Left cardiac atrium (tissue), 4 donors: Measurements from ENCODE around the gene UIMC1. TPM values are rescaled to one million over a fixed set of nuclear protein-coding genes. Genes with fewer than 3 reads are reported as not detected.
"Not testable (repeated sequence)": the region's sequence is repeated elsewhere in the genome, so short reads cannot be mapped to it uniquely, and the experiment has no call there.

Source experiments
- ATAC-seq, 2 donors: fragments of 200-7000 bp; cut with Tn5 transposase; one replicate each; pipeline ENCODE4 v1.9.1; 2020; ENCODE audit warnings: mild to moderate bottlenecking in 2 of 2, moderate library complexity in 2 of 2
- DNase-seq: peaks from one replicate; pipeline ENCODE4 v3.0.0-alpha.2; 2020
- intact Hi-C, 2 donors: fragments of 100-400 bp; cut with DNase I; formaldehyde crosslinking; loops; one replicate each; pipeline versions ENCODE4 v1.14.1 to v1.15.1; 2022 to 2023
- total RNA-seq, 2 donors: library from RNA; stranded (reverse); fragmentation: NEBNext Ultra II Directional; extraction: Animal tissue kit (Norgen Biotek cat#: 25700); gene quantifications; one replicate each; pipeline ENCODE4 v1.2.1, GENCODE V29; 2021
- donor health status: DM: no; HTN: yes; CAD: no.
- donor health status: DM: no; HTN: yes; CAD: no; lungs with severe emphysema.
- donor health status: DM: yes; HTN: yes; CAD: no.
- donor health status: Dilated cardiomyopathy.

Gene UIMC1
- total RNA-seq, 2 donors from 2014 or later = 25.4 to 32.1 TPM

DNA sequence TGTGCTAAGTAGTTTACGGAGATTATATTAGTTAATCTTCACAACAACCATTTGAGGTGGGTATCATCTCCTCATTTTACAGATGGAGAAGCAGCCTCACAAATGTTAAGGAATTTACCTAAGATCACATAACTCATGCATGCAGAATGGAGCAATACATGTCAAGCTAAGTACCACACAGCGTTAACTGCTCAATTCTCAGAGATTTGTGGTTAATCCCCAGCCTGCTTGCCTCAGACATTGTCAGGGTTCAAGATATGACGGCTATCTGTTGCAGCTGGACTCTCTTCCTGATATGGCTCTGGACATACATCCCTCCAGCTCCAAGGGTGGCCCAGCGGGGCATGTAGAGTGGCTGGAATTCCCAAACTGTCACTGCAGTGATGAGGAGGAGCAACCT lies 8.6 kb upstream of the UIMC1 start:
- intact Hi-C loops = no loop called here
- no peak for DNase-seq
- no peak for ATAC-seq

DNA sequence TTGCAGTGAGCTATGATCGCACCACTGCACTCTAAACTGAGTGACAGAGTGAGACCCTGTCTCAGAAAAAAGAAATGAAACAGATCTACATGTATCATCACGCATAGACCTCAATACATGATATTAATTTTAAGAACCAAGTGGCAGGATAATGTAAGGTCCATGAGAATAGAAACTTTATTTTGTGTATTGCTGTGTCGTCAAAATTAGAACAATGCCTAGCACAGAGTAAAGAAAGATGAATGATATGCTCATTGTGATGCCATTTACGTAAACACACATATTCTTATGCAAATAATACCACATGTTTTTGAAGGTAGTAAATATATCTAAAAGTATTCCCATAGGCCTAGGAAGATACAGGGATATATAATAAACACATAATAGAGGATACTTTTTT lies 3.6 kb upstream of the UIMC1 start:
- ATAC-seq (no peak), DNase-seq (no peak)
- intact Hi-C loops = no loop called here

DNA sequence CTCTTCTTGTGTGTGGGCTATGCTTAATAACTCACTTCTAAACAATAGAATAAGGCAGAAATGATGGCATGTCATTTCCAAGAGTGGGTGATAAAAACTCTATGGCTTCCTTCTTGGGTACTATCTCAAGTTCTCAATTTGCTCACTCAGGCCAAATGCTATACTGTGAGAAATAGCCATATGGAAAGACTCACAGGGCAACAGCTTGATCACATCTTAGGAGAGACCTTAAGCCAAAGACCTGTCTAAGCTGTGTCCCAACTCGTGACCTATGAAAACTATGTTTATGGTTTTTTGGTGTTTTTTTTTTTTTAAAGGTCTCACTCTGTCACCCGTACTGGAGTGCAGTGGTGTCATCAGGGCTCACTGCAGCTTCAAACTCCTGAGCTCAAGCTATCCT lies 2.1 kb upstream of the UIMC1 start:
- intact Hi-C loops = no loop called here

DNA sequence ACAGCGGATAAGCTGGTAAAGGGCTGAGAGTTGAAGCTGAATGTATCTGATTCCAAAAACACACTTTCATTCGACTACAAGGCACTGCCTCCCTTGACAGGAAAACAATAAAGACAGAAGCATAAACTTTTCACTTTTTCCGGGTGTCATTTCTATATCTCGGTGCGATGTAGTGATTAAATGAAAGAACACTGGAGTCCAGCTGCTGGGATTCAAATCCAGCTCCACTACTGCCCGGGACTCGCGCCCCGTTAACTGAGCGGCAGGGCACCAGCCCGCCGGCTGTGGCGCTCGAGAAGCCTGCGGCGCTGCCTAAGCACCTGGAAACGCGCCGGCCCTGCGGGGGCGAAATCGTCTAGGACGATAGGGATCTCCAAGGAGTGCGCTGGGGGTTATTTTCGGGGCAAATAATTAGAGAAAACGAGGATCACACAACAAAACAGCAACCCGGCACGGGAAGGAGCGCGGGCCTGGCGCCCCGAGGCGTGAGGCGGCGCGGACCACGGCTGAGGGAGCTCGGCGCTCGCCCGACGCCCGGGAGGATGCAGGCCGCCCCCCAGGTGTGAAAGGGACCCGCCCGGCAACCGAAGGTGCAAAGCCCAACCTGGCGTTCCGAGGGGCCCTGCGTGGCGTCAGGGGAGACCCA lies 837 bp downstream of the UIMC1 start:
- ATAC-seq (peak; percentile 83 to 88), DNase-seq (peak; percentile 83)
- intact Hi-C loops = no loop called here

More for the DNA sequence above, 2.1 kb upstream of the UIMC1 start:
- DNase-seq (no peak), ATAC-seq (no peak)

DNA sequence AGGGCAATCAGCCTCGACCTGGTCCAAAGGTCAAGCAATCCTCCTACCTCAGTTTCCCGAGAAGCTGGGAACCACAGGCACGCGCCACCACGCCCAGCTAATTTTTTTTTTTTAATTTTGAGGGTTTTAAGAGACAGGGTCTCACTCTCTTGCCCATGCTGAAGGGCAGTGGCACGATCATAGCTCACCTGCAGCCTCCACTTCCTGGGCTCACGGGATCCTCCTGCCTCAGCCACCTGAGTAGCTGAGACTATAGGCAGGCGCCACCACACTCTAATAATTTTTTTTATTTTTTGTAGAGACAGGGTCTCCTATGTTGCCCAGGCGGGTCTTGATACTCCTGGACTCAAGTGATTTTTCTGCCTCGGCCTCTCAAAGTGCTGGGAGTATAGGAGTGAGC lies 1.6 kb downstream of the UIMC1 start:
- no peak for ATAC-seq
- no peak for DNase-seq
- intact Hi-C loops = no loop called here

DNA sequence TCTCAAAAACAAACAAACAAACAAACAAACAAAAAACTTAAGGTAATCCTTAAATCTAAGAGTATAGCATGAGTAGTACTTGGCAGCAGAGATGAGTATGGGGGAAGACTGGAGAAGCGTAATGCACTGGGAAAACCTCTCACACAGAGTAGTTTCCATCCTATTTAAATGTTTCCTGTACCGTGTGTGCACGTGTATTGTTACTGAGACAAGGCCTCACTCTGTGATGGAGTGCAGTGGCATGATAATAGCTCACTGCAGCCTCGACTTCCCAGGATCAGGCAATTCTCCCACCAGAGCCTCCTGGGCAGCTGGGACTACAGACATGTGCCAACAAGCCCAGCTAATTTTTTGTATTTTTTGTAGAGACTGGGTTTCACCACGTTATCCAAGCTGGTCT lies 2.9 kb downstream of the UIMC1 start:
- no peak for ATAC-seq
- no peak for DNase-seq
- intact Hi-C loops = no loop called here

DNA sequence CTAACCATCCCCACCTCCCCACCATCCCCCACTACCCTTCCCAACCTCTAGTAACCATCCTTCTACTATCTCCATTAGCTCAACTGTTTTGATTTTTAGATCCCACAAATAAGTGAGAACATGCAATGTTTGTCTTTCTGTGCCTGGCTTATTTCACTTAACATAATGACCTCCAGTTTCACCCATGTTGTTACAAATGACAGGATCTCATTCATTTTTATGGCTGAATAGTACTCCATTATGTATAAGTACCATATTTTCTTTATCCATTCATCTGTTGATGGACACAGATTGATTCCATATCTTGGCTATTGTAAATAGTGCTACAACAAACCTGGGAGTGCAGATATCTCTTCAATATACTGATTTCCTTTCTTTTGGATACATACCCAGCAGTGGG lies 7.1 kb downstream of the UIMC1 start:
- DNase-seq, intact Hi-C loops, ATAC-seq: not testable (repeated sequence)

DNA sequence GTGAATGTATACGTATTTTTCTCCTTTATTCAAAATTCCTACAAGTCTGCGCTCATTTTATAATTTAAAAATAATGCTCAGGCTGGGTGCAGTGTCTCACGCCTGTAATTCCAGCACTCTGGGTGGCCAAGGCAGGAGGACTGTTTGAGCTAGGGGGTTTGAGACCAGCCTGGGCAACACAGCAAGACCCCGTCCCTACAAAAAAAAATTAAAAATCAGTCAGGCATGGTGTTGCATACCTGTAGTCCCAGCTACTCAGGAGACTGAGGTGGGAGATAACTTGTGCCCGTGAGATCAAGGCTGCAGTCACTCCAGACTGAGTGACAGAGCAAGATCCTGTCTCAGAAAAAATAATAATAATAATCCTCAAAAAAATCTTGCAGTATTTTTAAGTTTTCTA lies 7.8 kb downstream of the UIMC1 start:
- DNase-seq = no peak
- intact Hi-C loops = no loop called here
- no peak for ATAC-seq

DNA sequence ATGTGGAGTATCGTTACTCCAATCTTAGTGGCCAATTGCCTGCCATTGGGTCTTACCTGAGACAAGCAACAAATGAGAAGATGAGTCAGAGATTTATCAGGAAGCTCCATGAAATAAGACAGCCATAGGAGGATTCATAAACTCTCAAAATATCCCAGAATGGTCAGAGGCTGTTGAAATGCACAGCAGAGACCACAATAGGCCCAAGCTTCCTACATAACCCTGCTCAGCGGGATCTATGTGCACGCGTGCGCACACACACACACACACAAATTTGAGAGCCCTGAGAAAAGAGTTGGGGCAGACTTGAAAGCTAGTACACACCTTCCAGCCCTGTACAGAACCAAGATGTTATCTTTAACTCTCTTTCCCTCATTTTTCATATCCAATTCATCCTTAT lies 9.8 kb downstream of the UIMC1 start:
- intact Hi-C loops = no loop called here
- DNase-seq (no peak), ATAC-seq (no peak)

DNA sequence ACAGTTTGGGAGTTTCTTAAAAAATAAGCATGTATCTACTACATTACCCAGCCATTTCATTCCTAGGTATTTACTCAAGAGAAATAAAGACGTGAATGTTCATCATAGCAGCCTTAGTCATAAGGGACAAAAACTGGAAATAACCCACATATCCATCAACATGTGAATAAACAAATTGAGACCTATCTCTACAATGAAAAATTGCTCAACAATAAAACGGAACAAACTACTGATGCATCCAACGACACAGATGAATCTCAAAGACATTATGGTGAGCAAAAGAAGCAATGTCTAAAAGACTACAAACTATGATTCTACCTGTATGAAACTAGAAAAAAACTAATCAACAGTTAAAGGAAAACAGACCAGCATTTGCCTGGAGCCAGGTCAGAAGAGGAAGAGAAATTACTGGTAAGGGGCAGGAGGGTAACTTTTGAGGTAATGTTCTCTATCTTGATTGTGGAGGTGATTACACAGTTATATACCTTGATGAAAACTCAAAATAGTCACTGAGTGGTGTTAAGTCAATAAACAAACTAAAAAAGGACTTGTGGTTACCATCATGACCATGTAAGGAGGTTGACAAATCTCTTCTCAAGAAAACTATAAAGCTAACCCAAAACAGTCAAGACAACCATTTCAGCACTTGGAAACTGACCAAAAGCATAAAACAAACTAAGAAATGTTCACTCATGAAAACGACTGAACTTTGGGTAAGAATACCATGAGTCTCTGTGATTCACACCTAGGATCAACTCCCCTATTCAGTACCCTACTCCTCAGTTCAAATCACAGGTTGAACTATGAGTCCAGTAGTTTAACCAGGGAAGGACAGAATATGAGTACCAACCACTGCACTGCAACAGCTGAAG lies 10.4 kb downstream of the UIMC1 start:
- intact Hi-C loops = no loop called here
- DNase-seq (no peak), ATAC-seq (peak in 1 of 2 donors; percentile 52)

DNA sequence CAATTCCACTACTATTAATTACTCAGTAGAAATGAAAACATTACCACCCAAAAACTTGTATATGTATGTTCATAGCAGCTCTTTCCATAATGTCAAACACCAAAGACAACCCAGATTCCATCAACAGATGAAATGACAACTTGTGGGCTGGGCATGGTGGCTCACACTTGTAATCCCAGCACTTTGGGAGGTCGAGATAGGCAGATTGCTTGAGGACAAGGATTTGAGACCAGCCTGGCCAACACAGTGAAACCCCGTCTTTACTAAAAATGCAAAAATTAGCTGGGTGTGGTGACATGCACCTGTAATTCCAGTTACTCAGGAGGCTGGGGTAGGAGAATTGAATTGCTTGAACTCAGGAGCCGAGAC lies 11.5 kb downstream of the UIMC1 start:
- intact Hi-C loops = no loop called here
- no peak for ATAC-seq

DNA sequence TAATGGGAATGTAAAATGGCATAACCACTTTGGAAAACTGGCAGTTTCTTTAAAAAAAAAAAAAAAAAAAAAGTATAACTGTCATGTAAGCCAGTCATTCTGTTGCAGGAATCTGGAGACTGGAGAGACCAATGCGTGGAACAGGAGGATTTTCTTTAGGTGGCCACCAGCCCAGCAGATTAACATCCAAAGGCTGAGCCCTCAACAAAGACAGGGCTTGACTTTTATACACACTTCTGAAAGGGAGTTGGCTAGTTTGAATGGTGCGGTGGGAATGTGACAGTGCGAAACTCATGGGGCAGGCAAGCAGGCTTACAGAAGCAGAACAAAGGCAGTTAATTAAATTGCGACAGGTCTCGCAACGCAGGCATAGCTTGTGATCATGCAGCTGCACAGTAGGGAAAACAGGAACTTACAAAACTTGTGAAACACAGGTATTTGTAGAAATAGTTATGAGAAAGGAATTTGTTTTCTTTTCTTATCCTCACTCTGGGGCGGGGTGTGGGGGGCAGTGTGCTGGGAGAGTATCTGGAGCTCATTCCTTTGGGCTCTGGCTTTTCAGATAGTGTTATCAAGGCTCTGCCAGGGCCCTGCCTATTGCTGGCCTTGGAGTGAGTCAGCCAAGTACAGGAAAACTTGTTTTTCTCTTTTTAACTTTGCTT lies 12.0 kb downstream of the UIMC1 start:
- intact Hi-C loops = no loop called here
- peak; percentile 74 to 91 for ATAC-seq
- peak; percentile 53 for DNase-seq

More for the DNA sequence above, 11.5 kb downstream of the UIMC1 start:
- DNase-seq = no peak

DNA sequence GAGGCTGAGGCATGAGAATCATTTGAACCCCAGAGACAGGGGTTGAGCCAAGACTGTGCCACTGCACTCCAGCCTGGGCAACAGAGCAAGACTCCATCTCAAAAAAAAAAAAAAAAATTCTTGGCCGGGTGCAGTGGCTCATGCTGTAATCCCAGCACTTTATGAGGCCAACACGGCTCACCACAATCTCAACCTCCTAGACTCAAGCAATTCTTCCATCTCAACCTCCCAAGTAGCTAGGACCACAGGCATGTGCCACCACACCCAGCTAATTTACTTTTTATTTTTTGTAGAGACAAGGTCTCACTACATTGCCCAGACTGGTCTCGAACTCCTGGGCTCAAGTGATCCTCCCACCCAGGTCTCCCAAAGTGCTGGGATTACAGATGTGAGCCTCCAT lies 13.5 kb downstream of the UIMC1 start:
- DNase-seq, intact Hi-C loops, ATAC-seq: not testable (repeated sequence)

DNA sequence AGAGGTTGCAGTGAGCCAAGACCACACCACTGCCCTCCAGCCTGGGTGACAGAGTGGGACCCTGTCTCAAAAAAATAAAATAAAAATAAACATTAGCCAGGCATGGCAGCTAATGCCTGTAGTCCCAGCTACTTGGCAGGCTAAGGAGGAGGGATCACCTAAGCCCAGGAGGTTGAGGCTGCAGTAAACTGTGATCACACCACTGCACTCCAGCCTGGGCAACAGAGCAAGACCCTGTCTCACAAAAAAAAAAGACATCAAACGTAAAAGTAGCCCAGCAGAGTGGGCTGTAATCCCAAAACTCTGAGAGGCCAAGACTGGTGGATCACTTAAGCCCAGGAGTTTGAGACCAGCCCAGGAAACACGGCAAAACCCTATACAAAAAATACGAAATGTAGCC lies 19.0 kb downstream of the UIMC1 start:
- DNase-seq (no peak), ATAC-seq (no peak)
- intact Hi-C loops = no loop called here

DNA sequence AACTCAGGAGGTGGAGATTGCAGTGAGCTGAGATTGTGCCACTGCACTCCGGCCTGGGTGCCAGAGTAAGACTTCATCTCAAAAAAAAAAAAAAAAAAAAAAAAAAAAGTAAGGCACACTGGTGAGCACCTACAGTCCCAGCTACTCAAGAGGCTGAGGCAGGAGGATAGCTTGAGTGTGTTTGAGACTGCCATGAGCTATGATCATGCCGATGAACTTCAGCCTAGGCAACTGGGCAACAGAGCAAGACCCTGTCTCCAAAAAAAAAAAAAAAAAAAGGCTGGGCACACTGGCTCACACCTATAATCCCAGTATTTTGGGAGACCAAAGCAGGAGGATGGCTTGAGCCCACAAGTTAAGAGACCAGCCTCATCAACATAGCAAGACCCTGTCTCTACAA lies 20.3 kb downstream of the UIMC1 start:
- DNase-seq = no peak
- ATAC-seq = no peak
- intact Hi-C loops = no loop called here

DNA sequence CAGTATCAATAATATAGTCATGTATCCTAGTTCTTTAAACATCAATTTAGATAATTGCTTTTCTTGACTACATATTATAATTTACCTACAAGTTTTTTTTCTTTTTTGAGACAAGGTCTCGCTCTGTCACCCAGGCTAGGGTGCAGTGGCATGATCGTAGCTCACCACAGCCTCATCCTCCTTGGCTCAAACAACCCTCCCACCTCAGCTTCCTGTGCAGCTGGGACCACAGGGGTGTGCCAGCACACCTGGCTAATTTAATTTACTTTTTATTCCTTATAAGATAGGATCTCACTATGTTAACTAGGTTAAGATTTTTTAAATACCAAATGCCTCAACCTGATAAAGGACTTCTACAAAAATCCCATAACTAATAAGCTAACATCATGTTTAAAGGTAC lies 21.1 kb downstream of the UIMC1 start:
- intact Hi-C loops = no loop called here
- DNase-seq = no peak
- ATAC-seq = no peak

DNA sequence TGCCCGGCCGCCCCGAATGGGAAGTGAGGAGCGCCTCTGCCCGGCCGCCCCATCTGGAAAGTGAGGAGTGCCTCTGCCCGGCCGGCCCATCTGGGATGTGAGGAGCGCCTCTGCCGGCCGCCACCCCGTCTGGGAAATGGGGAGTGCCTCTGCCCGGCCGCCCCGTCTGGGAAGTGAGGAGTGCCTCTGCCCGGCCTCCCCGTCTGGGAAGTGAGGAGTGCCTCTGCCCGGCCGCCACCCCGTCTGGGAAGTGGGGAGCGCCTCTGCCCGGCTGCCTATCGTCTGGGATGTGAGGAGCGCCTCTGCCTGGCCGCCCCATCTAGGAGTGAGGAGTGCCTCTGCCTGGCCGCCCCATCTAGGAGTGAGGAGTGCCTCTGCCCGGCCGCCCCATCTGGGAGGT lies 22.4 kb downstream of the UIMC1 start:
- intact Hi-C loops, DNase-seq: not testable (repeated sequence)

DNA sequence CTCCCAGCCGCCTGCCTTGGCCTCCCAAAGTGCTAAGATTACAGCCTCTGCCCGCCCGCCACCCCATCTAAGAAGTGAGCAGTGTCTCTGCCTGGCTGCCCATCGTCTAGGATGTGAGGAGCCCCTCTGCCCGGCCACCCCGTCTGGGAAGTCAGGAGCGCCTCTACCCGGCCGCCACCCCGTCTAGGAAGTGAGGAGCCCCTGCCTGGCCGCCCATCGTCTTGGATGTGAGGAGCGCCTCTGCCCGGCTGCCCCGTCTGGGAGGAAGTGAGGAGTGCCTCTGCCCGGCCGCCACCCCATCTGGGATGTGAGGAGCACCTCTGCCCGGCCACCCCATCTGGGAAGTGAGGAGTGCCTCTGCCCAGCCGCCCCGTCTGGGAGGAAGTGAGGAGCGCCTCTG lies 23.0 kb downstream of the UIMC1 start:
- DNase-seq, intact Hi-C loops, ATAC-seq: not testable (repeated sequence)

More for the DNA sequence above, 22.4 kb downstream of the UIMC1 start:
- not testable (repeated sequence) for ATAC-seq

DNA sequence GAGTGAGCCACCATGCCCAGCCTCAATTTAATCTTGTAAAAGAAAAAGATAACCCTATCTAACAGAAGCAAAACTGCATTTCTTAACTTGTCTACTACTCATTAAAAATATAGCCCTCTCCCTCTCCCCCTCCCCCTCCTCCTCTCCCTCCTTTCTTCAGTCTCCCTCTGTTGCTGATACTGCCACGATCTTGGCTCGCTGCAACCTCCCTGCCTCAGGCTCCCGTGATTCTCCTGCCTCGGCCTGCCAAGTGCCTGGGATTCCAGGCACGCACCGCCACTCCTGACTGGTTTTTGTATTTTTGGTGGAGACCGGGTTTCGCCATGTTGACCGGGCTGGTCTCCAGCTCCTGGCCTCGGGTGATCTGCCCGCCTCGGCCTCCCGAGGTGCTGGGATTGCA lies 23.5 kb downstream of the UIMC1 start:
- intact Hi-C loops, ATAC-seq: not testable (repeated sequence)

DNA sequence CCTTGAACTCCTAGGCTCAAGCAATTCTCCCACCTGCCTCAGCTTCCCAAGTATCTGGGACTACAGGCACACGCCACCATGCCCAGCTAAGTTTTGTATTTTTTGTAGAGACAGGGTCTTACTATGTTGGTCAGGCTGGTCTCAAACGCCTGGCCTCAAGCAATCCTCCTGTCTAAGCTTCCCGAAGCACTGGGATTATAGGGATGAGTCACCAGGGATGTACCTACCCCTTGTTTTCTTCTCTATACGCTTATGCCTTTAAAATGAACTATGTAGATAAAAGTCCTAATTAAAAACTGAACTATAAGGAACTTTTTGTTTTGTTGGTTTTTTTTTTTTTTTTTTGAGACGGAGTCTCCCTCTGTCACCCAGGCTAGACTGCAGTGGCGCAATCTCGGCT lies 25.8 kb downstream of the UIMC1 start:
- DNase-seq (no peak), ATAC-seq (no peak)
- intact Hi-C loops = no loop called here

More for the DNA sequence above, 23.5 kb downstream of the UIMC1 start:
- not testable (repeated sequence) for DNase-seq
